GM20000 (cell line): ENCODE measurements around the gene UVRAG.

Source experiments
- DNase-seq: peaks from one replicate; pipeline ENCODE4 v3.0.0; 2012; ENCODE audit warnings: low spot score
- CTCF ChIP-seq: IDR thresholded peaks from 2 replicates; pipeline ENCODE4 v1.5.1; 2012; ENCODE audit warnings: mild to moderate bottlenecking, control low read depth; ENCODE audit errors: extremely low read depth, missing control alignments

Gene UVRAG

GRCh38 chr11:76173663-76174062 lies 358.7 kb downstream of the UVRAG start:
- no peak for DNase-seq
- TF ChIP-seq CTCF: no peak

GRCh38 chr11:76174330-76174729 lies 359.3 kb downstream of the UVRAG start:
- TF ChIP-seq CTCF: no peak
- no peak for DNase-seq

GRCh38 chr11:76175783-76176182 lies 360.8 kb downstream of the UVRAG start:
- DNase-seq: no peak
- no peak for TF ChIP-seq CTCF

DNA sequence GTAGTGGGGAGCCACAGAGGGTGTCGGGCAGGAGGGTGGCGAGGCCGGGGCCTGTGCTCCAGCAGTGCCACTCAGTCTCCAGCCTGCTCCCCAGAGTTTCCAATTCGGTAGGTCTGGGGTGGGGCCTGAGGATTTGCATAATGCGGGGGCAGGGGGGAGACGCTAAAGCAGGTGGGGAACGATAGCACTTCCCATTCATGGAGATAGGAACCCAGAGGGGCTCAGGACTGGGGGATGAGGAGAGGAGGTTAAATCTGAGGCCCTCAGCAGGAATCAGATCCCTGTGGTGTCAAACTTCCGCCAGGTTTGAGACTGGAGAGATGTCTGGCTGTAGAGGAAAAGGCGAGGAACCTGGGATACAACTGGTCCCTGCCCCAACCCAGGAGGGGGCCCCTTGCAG lies 361.5 kb downstream of the UVRAG start:
- no peak for DNase-seq
- no peak for TF ChIP-seq CTCF

GRCh38 chr11:76177250-76177686 lies 362.3 kb downstream of the UVRAG start:
- no peak for DNase-seq
- TF ChIP-seq CTCF: no peak

GRCh38 chr11:76179147-76179546 lies 364.1 kb downstream of the UVRAG start:
- no peak for DNase-seq

DNA sequence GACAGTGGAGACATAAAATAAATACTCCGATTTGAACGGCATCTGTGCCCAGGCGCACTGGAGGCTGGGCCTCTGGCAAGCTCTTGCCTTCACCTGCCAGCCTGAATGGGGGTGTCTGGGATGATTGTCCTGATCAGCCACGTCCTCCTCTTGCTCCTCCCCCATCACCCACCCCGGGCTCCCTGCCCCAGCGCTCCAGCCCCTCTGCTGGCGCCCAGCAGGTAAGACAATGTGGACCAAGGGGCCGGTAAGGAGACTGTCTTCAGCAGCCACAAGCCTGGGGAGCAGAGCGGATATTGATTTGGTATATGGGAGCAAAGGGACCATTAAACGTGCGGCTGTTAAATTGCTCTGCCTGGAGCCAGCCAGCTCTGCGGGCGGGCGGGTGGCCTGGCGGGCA lies 366.4 kb downstream of the UVRAG start:
- TF ChIP-seq CTCF: no peak
- DNase-seq: no peak

More at GRCh38 chr11:76179147-76179546, 364.1 kb downstream of the UVRAG start:
- no peak for TF ChIP-seq CTCF
